Neutrophil (primary cell): ENCODE data around the gene GPRASP3.
"Not testable (repeated sequence)": the region's sequence is repeated elsewhere in the genome, so short reads cannot be mapped to it uniquely, and the experiment has no call there.

Experiments used
- H3K27ac ChIP-seq: fragments of 200-600 bp; sonication (generic); 2 replicates; pipeline ENCODE4 v1.5.1; 2016; ENCODE audit warnings: mild to moderate bottlenecking, moderate library complexity
- H3K27me3 ChIP-seq: fragments of 200-600 bp; sonication (generic); 2 replicates; pipeline ENCODE4 v1.6.0; 2016; ENCODE audit warnings: mild to moderate bottlenecking
- H3K36me3 ChIP-seq: fragments of 200-600 bp; sonication (generic); 2 replicates; pipeline ENCODE4 v1.5.1; 2017
- H3K4me1 ChIP-seq, 2 experiments: fragments of 200-600 bp in 1 of 2; sonication (generic) in 1 of 2; 1 replicate in 1 of 2; 2 replicates in 1 of 2; pipeline versions ENCODE4 v1.5.1 to v1.6.1; 2013 to 2016; ENCODE audit warnings: low read depth in 1 of 2, low read length in 1 of 2, mild to moderate bottlenecking in 1 of 2, moderate library complexity in 1 of 2; ENCODE audit not compliant: control insufficient read depth in 1 of 2, insufficient read depth in 1 of 2
- H3K4me3 ChIP-seq, 2 experiments: fragments of 200-600 bp in 1 of 2; sonication (generic) in 1 of 2; 1 replicate in 1 of 2; 2 replicates in 1 of 2; pipeline ENCODE4 v1.5.1; 2013 to 2016; ENCODE audit warnings: low read depth in 1 of 2, low read length in 1 of 2, mild to moderate bottlenecking in 1 of 2, moderate library complexity in 1 of 2
- H3K9me3 ChIP-seq: fragments of 200-600 bp; sonication (generic); 2 replicates; pipeline ENCODE4 v1.5.1; 2016
- CTCF ChIP-seq: fragments of 200-600 bp; sonication (generic); IDR thresholded peaks from 2 replicates; pipeline ENCODE4 v1.5.1; 2016; ENCODE audit warnings: antibody characterized with exemption

Gene GPRASP3

GRCh38 chrX:102714994-102715393 lies 5.5 kb upstream of the GPRASP3 start:
- Histone ChIP-seq H3K36me3 (no peaks in the 10 kb centered on the region), H3K4me3 (no peak overlapping the region), H3K27ac (no peak overlapping the region), H3K27me3 (peaks cover 31% of the 10 kb centered on the region), H3K4me1 (peaks cover 6 to 8% of the 10 kb centered on the region in 2 experiments), H3K9me3 (no peaks in the 10 kb centered on the region)
- TF ChIP-seq CTCF, result no peak

GRCh38 chrX:102715967-102716366 lies 4.6 kb upstream of the GPRASP3 start:
- no peaks in the 10 kb centered on the region for H3K9me3 ChIP-seq
- H3K4me3 ChIP-seq, result no peak overlapping the region
- H3K27me3 ChIP-seq, result peaks cover 21% of the 10 kb centered on the region
- peaks cover 13 to 15% of the 10 kb centered on the region in 2 experiments for H3K4me1 ChIP-seq
- no peaks in the 10 kb centered on the region for H3K36me3 ChIP-seq
- no peak for TF ChIP-seq CTCF
- no peak overlapping the region for H3K27ac ChIP-seq

GRCh38 chrX:102721169-102721506 lies 595 bp downstream of the GPRASP3 start:
- not testable (repeated sequence) for H3K9me3 ChIP-seq, H3K36me3 ChIP-seq, H3K27me3 ChIP-seq, H3K27ac ChIP-seq
- H3K4me3 ChIP-seq, result peak overlapping the region; percentile 57 to 58
- peaks cover 8 to 13% of the 10 kb centered on the region in 2 experiments for H3K4me1 ChIP-seq

- no peaks in the 10 kb centered on the region for H3K9me3 ChIP-seq
- peaks cover 8 to 13% of the 10 kb centered on the region in 2 experiments for H3K4me1 ChIP-seq
- no peak for TF ChIP-seq CTCF
- H3K36me3 ChIP-seq, result no peaks in the 10 kb centered on the region
- no peak overlapping the region for H3K27ac ChIP-seq
- H3K27me3 ChIP-seq, result no peaks in the 10 kb centered on the region
- no peak overlapping the region for H3K4me3 ChIP-seq
These were observed 2.9 kb downstream of the GPRASP3 start for GRCh38 chrX:102723456-102723855.

GRCh38 chrX:102727761-102728160 lies 7.2 kb downstream of the GPRASP3 start:
- no peak overlapping the region for H3K27ac ChIP-seq
- H3K4me1 ChIP-seq, result no peaks in the 10 kb centered on the region
- no peaks in the 10 kb centered on the region for H3K36me3 ChIP-seq
- TF ChIP-seq CTCF, result no peak
- H3K27me3 ChIP-seq, result no peaks in the 10 kb centered on the region
- H3K4me3 ChIP-seq, result no peak overlapping the region
- H3K9me3 ChIP-seq, result no peaks in the 10 kb centered on the region

- TF ChIP-seq CTCF, result no peak
- Histone ChIP-seq H3K27ac (no peak overlapping the region), H3K27me3 (no peaks in the 10 kb centered on the region), H3K36me3 (no peaks in the 10 kb centered on the region), H3K4me1 (no peaks in the 10 kb centered on the region), H3K4me3 (no peak overlapping the region), H3K9me3 (no peaks in the 10 kb centered on the region)
These were observed 8.1 kb downstream of the GPRASP3 start for GRCh38 chrX:102728646-102729045.
